NCI-H2227 (cell line): ENCODE results near the gene TAX1BP1.
A peak's percentile ranks its signal among the peaks of the same experiment; 100 is the strongest.

Experiments
- DNase-seq: peaks from one replicate; lab custom pipeline; 2025; ENCODE audit not compliant: unreplicated experiment; lab: John Stamatoyannopoulos, UW

Gene TAX1BP1

DNA sequence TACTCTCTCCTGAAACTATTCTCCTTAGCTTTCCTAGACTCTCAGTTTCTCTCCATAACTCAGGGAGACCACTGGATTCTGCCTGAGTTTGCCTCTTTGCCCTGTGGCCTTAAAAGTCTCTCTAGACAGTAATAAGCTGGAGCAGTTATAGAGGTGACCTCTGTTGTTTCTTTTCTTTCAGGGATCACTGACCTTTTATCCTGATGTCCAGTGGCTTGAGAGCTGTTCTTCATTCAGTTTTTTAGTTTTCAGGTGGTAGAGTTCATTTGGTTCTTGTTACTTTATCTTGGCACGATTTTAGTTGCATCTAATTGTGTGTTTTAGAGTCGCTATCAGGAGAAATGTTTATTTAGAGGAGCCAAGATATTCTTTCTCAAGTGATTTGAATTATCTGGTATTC lies 37.7 kb downstream of the TAX1BP1 start:
- no peak for DNase-seq

GRCh38 chr7:27779873-27780272 lies 39.9 kb downstream of the TAX1BP1 start:
- DNase-seq, result no peak

GRCh38 chr7:27781188-27781587 lies 41.2 kb downstream of the TAX1BP1 start:
- no peak for DNase-seq

GRCh38 chr7:27782849-27783248 lies 42.9 kb downstream of the TAX1BP1 start:
- DNase-seq, result no peak

DNA sequence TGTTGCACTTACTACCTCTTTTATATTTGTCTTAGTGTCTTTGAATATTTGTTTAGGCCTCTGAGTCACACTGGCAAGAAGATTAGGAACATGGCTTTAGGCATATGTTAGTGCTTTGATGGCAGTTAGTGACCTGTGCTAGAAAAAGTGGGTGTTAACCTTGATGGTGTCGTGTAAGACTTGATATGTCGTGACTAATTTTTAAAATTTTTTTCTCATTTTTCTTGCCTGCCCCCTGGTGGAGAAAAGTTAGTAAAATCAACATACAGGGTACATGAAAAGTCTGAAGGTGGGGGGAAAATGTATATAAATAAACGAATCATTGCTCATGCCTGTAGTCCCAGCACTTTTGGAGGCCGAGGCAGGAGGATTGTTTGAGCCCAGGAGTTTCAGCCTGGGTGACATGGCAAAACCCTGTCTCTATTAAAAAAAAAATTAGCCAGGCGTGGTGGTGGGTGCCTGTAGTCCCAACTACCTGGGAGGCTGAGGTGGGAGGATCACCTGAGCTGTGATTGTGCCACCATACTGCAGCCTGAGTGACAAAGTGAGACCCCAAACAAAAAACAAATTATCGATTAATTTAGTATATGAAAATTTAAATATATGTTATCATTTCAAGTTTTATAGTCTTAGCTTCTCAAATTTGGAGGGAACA lies 44.6 kb downstream of the TAX1BP1 start:
- DNase-seq, result peak; percentile 40

DNA sequence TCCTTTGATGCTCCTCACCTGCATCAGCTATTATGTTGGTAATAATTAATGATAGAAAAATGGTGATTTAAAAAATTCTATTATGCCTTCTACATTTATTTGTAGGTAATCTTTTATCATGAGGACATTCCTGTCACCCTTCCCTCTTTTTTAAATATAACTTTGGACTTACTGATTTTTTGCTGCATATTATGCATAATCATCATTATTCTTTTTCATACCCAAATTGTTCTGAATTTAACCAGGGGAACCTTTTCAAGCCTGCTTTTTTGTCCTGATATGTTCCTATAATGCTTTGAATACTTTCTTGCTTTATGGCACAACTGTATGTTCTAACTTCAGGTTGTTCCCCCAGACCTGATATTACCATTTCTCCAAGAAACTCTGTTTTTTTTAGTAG lies 48.5 kb downstream of the TAX1BP1 start:
- DNase-seq, result no peak

DNA sequence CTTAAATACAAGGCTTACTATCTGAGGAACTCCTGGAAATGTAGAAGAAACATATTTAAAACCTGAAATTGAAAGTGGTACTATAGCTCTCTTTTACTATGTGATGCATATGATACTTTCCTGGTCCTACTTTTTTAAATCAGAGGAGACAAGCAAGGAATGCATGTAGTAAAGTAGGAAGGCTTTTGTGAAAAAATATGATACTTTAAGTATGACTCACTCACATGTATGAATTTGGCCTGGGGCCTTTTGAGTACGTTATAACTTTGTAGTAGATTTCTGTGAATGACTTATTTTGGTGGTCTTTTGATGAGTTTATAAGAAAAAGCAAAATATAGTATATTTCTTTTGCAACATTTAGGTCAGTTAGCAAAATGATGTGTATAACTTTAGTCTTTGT lies 53.8 kb downstream of the TAX1BP1 start:
- no peak for DNase-seq

DNA sequence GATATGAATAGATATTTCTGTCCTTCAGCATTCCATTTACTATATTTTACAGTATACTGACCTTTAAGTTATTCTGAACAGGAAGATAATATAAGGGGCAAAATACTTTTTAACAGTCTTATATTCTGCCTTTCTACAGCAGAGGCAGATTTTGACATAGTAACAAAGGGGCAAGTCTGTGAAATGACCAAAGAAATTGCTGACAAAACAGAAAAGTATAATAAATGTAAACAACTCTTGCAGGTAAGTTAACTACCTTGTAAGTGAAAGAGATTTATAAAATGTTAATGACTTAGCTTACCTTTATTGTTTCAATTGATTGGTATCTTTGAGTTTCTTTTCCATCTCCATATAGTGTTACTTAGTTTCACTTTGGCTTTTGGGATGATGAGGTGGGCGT lies 56.0 kb downstream of the TAX1BP1 start:
- DNase-seq, result no peak

DNA sequence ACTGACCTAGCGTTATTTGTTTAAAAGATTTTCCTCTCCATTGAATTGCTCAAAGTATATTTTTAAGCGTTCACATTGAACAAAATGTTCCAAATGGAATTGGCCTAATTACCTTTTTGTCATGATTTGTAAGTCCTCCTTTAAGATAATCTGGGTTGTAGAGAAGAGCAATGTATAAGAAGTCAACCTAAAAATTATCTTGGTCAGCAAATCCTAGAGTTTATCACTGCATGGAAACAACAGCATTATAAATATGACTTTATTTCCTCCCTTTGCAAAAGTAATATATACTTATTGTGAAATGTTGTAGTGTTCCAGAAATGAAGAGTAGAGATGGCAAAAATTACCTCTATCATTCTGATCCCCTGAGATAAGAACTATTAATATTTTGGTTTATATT lies 59.2 kb downstream of the TAX1BP1 start:
- no peak for DNase-seq

DNA sequence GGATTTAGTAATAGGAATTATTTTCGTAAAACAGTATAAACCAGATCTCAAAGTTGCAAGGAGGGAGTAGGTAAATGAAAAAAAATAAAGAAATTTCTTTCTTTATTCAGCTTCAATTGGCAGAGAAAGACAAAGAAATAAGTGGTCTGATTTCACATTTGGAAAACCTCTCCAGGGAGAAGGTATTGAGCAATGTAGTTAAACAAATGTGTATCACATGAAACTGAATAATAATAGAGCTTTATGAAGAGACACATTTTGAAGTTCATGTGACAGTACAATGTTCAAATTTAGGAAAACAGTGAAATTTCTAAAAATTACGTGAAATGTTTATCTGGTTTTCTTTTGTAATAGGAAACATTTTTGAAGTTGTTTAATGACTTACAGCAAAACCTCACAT lies 63.0 kb downstream of the TAX1BP1 start:
- no peak for DNase-seq

GRCh38 chr7:27804139-27804538 lies 64.2 kb downstream of the TAX1BP1 start:
- no peak for DNase-seq

- peak; percentile 3 for DNase-seq
Observed at GRCh38 chr7:27808626-27809025, 68.7 kb downstream of the TAX1BP1 start.

DNA sequence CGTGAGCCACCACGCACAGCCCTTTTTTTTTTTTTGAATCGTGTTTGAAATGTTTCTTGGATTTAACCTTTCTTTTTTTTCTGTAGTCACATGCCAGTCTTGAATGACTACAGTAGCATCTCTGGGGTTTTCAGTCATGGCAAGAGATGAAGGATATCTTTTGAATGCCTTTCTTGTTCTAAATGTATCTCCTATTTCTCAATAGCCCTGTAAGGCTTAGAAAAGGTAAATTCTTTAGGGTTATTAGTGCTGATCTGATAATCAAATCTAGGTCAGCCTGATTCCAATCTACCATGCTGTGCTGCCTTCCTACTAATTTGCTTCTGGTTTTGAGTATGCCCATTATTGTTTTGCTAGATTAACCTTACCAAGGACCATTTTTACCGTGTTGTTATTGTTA lies 70.2 kb downstream of the TAX1BP1 start:
- DNase-seq, result no peak

DNA sequence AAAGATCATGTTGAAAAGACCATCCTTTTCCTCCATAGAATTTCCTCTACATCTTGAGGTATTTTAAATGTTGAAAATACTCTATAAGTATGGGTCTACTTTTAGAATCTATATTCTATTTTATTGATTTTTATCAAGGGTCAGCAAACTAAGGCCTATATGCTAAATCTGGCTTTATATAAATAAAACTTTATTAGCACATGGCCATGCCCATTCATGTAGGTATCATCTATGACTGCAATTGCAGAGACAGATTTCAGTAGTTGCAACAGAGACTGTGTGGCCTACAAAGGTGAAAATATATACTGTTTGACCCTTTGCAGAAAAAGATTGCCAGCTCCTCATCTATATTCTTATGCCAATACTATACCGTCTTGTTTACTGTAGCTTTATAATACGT lies 72.7 kb downstream of the TAX1BP1 start:
- DNase-seq, result no peak

DNA sequence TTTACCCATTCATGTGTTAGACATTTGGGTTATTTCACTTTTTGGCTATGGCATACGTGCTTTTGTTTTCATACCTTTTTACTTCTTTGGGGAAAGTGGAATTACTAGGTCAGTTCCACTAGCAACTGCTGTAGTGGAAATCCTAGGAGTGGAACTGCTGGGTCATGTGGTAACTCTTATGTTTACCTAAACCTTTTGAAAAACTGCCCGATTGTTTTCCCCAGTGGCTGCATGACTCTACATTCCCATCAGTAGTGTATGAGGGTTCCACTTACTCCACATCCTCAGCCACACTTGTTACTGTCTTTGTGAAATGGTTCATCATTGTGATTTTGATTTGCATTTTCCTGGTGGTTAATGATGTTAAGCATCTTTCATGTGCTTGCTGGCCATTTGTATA lies 82.3 kb downstream of the TAX1BP1 start:
- DNase-seq, result no peak

DNA sequence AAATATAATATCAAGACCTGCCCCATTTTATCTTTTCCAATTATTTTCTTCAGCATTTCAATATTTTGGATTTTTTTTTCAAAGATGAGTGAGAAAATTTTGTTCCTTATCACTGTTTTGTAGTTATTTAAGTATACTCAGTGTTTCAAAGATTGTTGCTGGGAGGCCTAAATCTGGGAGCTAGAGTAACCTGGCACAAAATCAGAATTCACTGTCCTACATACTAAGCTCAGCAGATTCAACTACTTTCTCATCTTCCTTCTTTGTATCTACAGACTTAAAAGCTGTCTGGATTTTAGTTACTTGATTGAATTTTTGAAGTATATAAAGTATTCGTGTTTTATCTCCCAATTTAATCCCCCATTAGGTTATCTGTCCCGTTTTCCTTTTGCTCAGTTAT lies 85.9 kb downstream of the TAX1BP1 start:
- DNase-seq, result no peak

GRCh38 chr7:27826357-27826756 lies 86.4 kb downstream of the TAX1BP1 start:
- DNase-seq, result no peak

- DNase-seq, result no peak
Observed at GRCh38 chr7:27834179-27834921, 94.4 kb downstream of the TAX1BP1 start.

DNA sequence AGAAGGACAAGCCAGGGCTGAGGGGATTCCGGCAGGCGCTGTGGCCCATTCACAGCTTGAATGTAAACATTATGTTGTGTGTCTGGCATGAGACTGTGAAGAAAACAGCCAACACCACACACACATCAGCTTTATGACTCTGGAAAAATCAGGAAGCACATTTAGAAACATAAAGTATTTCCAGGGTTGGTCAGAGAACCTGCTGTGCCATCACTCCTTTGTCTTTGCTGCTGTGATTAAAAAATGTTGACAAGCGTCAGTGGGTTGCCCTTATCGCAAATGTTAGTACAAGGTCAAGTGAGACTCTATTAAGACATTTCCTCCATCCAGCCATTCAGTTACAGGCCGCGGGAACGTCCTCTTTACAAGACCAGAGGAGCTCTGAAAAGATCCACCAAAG lies 95.4 kb downstream of the TAX1BP1 start:
- DNase-seq, result no peak

GRCh38 chr7:27836536-27836935 lies 96.6 kb downstream of the TAX1BP1 start:
- no peak for DNase-seq

DNA sequence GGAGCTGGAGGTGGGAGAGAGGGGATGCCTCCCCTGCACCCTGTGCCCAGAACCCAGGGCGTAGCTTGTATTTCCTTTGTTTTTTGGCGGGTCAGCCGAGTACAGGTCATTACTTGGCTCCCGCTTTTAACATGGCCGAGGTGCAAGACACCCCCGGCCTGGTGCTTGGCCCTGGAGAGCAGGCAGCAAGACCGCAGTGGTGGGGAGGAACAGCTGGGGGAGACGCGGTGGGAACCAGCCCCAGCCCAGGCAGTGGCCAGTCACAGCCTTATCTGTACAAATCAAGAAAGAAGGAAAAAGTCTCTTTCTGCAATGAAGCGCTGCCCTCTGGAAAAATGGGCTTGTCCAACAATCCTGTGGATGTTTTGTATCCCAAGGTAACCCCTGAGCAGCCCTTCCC lies 99.1 kb downstream of the TAX1BP1 start:
- DNase-seq, result no peak

- DNase-seq, result no peak
Observed at GRCh38 chr7:27840313-27840712, 100.4 kb downstream of the TAX1BP1 start.
